ENCODE data around the gene C11orf65.

The C11orf65 gene

GRCh38 chr11:108467091-108467823 is at the start of gene C11orf65:
Gene C11orf65 (minus strand): TSS chr11:108467529. CDS start chr11:108461559, 5,970 bp downstream.
- TF ChIP-seq CTCF (conservative IDR thresholded peaks at IDR 0.05): no peak
- H3K27ac ChIP-seq: peak within 1 kb of the TSS; percentile 93

- TF ChIP-seq CTCF (conservative IDR thresholded peaks at IDR 0.05): no peak
- no peak overlapping the region for H3K27ac ChIP-seq
These were observed 48.8 kb upstream of the C11orf65 start for GRCh38 chr11:108516125-108516524.

DNA sequence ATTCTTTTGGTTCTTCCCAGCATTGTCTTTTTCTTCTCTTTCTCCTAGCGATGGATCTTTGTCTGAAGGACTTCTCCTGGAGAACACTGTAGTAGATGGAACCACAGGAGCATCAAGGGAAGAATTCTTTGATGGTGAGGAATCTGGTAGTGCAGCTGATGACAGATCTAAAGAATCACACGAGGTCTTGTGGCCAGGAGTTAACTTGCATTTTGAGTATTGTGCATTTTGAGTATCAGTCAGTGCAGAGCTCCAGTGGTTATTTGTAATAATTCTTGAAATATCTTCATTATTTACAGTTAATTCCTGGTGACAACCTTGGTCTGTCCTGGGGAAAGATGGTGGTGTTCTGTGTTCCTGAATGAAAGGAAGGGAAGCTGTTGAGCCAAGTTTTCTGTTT is 45.4 kb upstream of the C11orf65 start:
- TF ChIP-seq CTCF (conservative IDR thresholded peaks at IDR 0.05): no peak
- H3K27ac ChIP-seq: no peak overlapping the region

- H3K27ac ChIP-seq: no peak overlapping the region
- TF ChIP-seq CTCF (conservative IDR thresholded peaks at IDR 0.05): no peak
These were observed 44.6 kb upstream of the C11orf65 start for GRCh38 chr11:108511851-108512474.

DNA sequence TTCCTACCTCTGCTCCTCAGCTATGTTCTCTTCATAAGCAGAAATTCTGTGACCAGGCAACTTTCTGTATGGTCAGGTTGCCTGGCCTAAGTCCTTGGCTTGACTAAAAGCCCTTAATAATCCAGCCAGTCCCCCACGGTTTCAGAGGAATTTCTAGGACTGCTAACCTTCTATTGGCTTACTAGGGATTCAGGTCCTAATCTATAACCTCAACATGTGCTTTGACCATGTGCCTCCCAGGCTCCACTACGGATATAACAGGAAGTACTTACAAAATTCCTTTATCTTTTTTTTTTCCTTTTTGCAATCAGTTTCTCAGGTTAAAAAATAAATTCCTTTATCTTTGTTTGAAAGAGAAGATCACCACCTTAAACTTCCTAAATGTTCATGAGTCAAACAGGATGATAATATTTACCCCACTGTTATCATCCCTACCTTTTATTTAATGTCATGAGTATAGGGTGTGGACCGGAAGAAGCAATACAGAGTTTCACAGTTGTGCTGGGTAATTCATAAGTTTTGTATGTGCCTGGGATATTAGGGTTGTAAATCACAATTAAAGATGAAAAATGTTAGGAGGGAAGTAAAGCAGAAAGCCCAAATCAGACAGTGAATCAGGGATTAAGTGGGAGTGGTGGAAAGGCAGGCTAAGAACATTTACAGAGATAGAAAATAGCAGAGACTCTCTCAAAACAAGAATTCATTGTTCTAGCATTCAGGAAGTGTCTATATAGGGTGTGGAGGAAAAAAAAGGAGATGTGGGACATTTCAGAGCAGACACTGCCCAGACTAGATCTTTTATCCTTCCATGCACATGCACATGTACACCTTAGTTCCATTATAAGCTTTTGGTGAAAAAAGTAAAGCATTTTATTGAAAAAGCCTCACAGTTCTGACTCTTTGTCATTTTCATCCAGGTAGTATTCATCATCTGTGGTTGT is 41.6 kb upstream of the C11orf65 start:
- H3K27ac ChIP-seq: no peak overlapping the region
- no peak for TF ChIP-seq CTCF (conservative IDR thresholded peaks at IDR 0.05)

DNA sequence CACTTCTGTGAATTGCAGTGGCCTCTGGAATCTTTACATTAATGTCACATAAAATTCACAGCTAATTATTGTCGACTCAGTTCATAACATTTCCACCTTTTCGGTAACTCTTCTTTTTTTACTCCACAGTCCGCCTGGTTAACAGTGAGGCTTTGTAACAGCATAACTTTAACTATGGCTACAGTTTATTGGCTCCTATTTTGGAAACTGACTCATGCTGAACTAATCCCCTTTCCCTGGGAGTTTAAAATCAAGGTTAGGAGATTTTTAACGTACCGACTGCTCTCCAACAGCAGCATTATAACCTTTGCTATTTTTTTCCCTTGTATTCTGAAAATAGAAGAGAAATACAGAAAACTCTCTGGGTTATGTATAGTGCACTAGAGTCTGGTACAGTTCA is 34.1 kb upstream of the C11orf65 start:
- TF ChIP-seq CTCF (conservative IDR thresholded peaks at IDR 0.05): no peak
- H3K27ac ChIP-seq: no peak overlapping the region

- no peak overlapping the region for H3K27ac ChIP-seq
- TF ChIP-seq CTCF (conservative IDR thresholded peaks at IDR 0.05): no peak
These were observed 33.4 kb upstream of the C11orf65 start for GRCh38 chr11:108500721-108501120.

Measured in VCaP (cell line).